HEK293 (cell line): Measurements from ENCODE around the gene HNRNPUL2.

ENCODE experiments used
- CTCF ChIA-PET: fragments of 350-600 bp; formaldehyde crosslinking; extraction: SDS; loops from one replicate; lab custom pipeline; 2021; ENCODE audit warnings: antibody characterized with exemption; lab: Yijun Ruan, JAX
- POLR2A ChIA-PET: fragments of 300-600 bp; formaldehyde crosslinking; extraction: SDS; loops from one replicate; lab custom pipeline; 2020; ENCODE audit warnings: antibody characterized with exemption, inconsistent platforms; lab: Yijun Ruan, JAX
- H3K27ac ChIP-seq: fragments of 200-500 bp; sonication (Bioruptor generic); 2 replicates; pipeline ENCODE4 v1.5.1; 2014; ENCODE audit warnings: low read depth, low read length, control low read depth, inconsistent platforms; ENCODE audit errors: extremely low read depth
- H3K36me3 ChIP-seq, 2 experiments: fragments of 200-500 bp in 1 of 2; sonication (Bioruptor generic) in 1 of 2; 1 replicate in 1 of 2; 2 replicates in 1 of 2; pipeline ENCODE4 v1.5.1; 2014 to 2017; ENCODE audit warnings: inconsistent platforms in 2 of 2, low read length in 2 of 2; ENCODE audit not compliant: control insufficient read depth in 2 of 2, insufficient read depth in 1 of 2
- H3K4me1 ChIP-seq: fragments of 200-500 bp; sonication (Bioruptor generic); 2 replicates; pipeline ENCODE4 v1.5.1; 2014; ENCODE audit warnings: mild to moderate bottlenecking, low read length, inconsistent platforms; ENCODE audit not compliant: control insufficient read depth, insufficient read depth
- H3K4me3 ChIP-seq: 2 replicates; pipeline ENCODE4 v1.5.1; 2011; ENCODE audit warnings: low read depth, mild to moderate bottlenecking, control low read depth, low read length, moderate library complexity
- H3K9me3 ChIP-seq: fragments of 200-500 bp; sonication (Bioruptor generic); 2 replicates; pipeline ENCODE4 v1.5.1; 2014; ENCODE audit warnings: low read depth, low read length, inconsistent platforms; ENCODE audit not compliant: control insufficient read depth, insufficient read depth
- AEBP2 ChIP-seq: fragments of 450-650 bp; formaldehyde crosslinking; IDR thresholded peaks from 2 replicates; pipeline ENCODE4 v1.5.1; 2016; ENCODE audit warnings: missing biosample characterization, missing genetic modification characterization, borderline replicate concordance
- HOXA7 ChIP-seq: sonication (generic); formaldehyde crosslinking; IDR thresholded peaks from 2 replicates; pipeline ENCODE4 v1.8.1; 2022; ENCODE audit warnings: missing genetic modification reagents, borderline replicate concordance
- KLF16 ChIP-seq: fragments of 450-650 bp; formaldehyde crosslinking; IDR thresholded peaks from 2 replicates; pipeline ENCODE4 v1.5.1; 2017; ENCODE audit warnings: missing biosample characterization, missing genetic modification characterization
- OSR2 ChIP-seq: fragments of 450-650 bp; formaldehyde crosslinking; IDR thresholded peaks from 2 replicates; pipeline ENCODE4 v1.5.1; 2016; ENCODE audit warnings: missing biosample characterization, missing genetic modification characterization
- PATZ1 ChIP-seq: fragments of 450-650 bp; formaldehyde crosslinking; IDR thresholded peaks from 2 replicates; pipeline ENCODE4 v1.5.1; 2016; ENCODE audit warnings: missing biosample characterization, missing genetic modification characterization
- PRDM10 ChIP-seq: fragments of 450-650 bp; formaldehyde crosslinking; IDR thresholded peaks from 2 replicates; pipeline ENCODE4 v1.5.1; 2016; ENCODE audit warnings: missing biosample characterization, missing genetic modification characterization
- SCRT1 ChIP-seq: fragments of 450-650 bp; formaldehyde crosslinking; IDR thresholded peaks from 2 replicates; pipeline ENCODE4 v1.5.1; 2016; ENCODE audit warnings: missing biosample characterization, missing genetic modification characterization, borderline replicate concordance
- ZBTB11 ChIP-seq: fragments of 450-650 bp; formaldehyde crosslinking; conservative IDR thresholded peaks from 2 replicates; pipeline ENCODE4 v1.5.1; 2016; ENCODE audit warnings: low read depth, missing biosample characterization, missing genetic modification characterization
- ZFP37 ChIP-seq: fragments of 450-650 bp; formaldehyde crosslinking; IDR thresholded peaks from 2 replicates; pipeline ENCODE4 v1.5.1; 2016; ENCODE audit warnings: missing biosample characterization, missing genetic modification characterization
- ZIC2 ChIP-seq: fragments of 450-650 bp; formaldehyde crosslinking; IDR thresholded peaks from 2 replicates; pipeline ENCODE4 v1.5.1; 2016; ENCODE audit warnings: missing biosample characterization, missing genetic modification characterization
- ZNF16 ChIP-seq: fragments of 450-650 bp; formaldehyde crosslinking; IDR thresholded peaks from 2 replicates; pipeline ENCODE4 v1.5.1; 2016; ENCODE audit warnings: low read depth, missing biosample characterization, missing genetic modification characterization
- ZNF175 ChIP-seq: fragments of 450-650 bp; formaldehyde crosslinking; IDR thresholded peaks from 2 replicates; pipeline ENCODE4 v1.5.1; 2016; ENCODE audit warnings: missing biosample characterization, missing genetic modification characterization
- ZNF184 ChIP-seq: fragments of 450-650 bp; IDR thresholded peaks from 2 replicates; pipeline ENCODE4 v1.5.1; 2018; ENCODE audit warnings: missing biosample characterization, mild to moderate bottlenecking, missing genetic modification characterization
- ZNF239 ChIP-seq: fragments of 450-650 bp; formaldehyde crosslinking; IDR thresholded peaks from 2 replicates; pipeline ENCODE4 v1.5.1; 2016; ENCODE audit warnings: missing biosample characterization, missing genetic modification characterization
- ZNF266 ChIP-seq: fragments of 450-650 bp; formaldehyde crosslinking; IDR thresholded peaks from 2 replicates; pipeline ENCODE4 v1.5.1; 2016; ENCODE audit warnings: missing biosample characterization, missing genetic modification characterization, low read depth
- ZNF280D ChIP-seq: fragments of 450-650 bp; formaldehyde crosslinking; IDR thresholded peaks from 2 replicates; pipeline ENCODE4 v1.5.1; 2016; ENCODE audit warnings: missing biosample characterization, missing genetic modification characterization
- ZNF394 ChIP-seq: fragments of 450-650 bp; formaldehyde crosslinking; IDR thresholded peaks from 2 replicates; pipeline ENCODE4 v1.5.1; 2016; ENCODE audit warnings: missing biosample characterization, missing genetic modification characterization, mild to moderate bottlenecking, moderate library complexity, borderline replicate concordance
- ZNF433 ChIP-seq: fragments of 450-650 bp; formaldehyde crosslinking; IDR thresholded peaks from 2 replicates; pipeline ENCODE4 v1.5.1; 2016; ENCODE audit warnings: missing biosample characterization, missing genetic modification characterization, low read depth
- ZNF48 ChIP-seq: fragments of 450-650 bp; formaldehyde crosslinking; IDR thresholded peaks from 2 replicates; pipeline ENCODE4 v1.5.1; 2016; ENCODE audit warnings: missing biosample characterization, missing genetic modification characterization
- ZNF555 ChIP-seq: fragments of 450-650 bp; formaldehyde crosslinking; conservative IDR thresholded peaks from 2 replicates; pipeline ENCODE4 v1.5.1; 2017; ENCODE audit warnings: missing biosample characterization, mild to moderate bottlenecking, missing genetic modification characterization, inconsistent platforms
- ZNF585B ChIP-seq: fragments of 450-650 bp; formaldehyde crosslinking; IDR thresholded peaks from 2 replicates; pipeline ENCODE4 v1.5.1; 2016; ENCODE audit warnings: missing biosample characterization, missing genetic modification characterization
- ZNF610 ChIP-seq: fragments of 450-650 bp; formaldehyde crosslinking; IDR thresholded peaks from 2 replicates; pipeline ENCODE4 v1.5.1; 2016; ENCODE audit warnings: missing biosample characterization, missing genetic modification characterization, borderline replicate concordance
- ZNF791 ChIP-seq: fragments of 450-650 bp; formaldehyde crosslinking; IDR thresholded peaks from 2 replicates; pipeline ENCODE4 v1.5.1; 2016; ENCODE audit warnings: missing biosample characterization, missing genetic modification characterization

Gene HNRNPUL2

GRCh38 chr11:62727165-62727871 lies at the start of gene HNRNPUL2:
Gene HNRNPUL2 (minus strand): TSS chr11:62727457. CDS start chr11:62727156, 301 bp downstream.
- H3K27ac ChIP-seq, result peak within 1 kb of the TSS; percentile 98
- peaks cover 4% of the 10 kb centered on the region; the same call in 1 of the 2 replicates for H3K4me1 ChIP-seq
- CTCF ChIA-PET, result interaction anchor here (0.5 to 1.0 kb wide), 6 partner anchors 26 to 366 kb away, joined by 3 to 6 read pairs (median 4); partner anchors contain the start of genes C11orf98, CSKMT and ZBTB3
- peaks cover 12 to 50% of the 10 kb centered on the region in 2 experiments; a peak in 2 of 3 replicates for H3K36me3 ChIP-seq
- peak within 1 kb of the TSS; percentile 93 for H3K4me3 ChIP-seq
- no peaks in the 10 kb centered on the region for H3K9me3 ChIP-seq
- POLR2A ChIA-PET, result interaction anchor here (0.5 to 10.0 kb wide), 42 partner anchors 9 to 163 kb away, joined by 3 to 137 read pairs (median 5); partner anchors contain the start of genes BSCL2, C11orf98, CSKMT and EEF1G
- TF ChIP-seq ZNF175 (tag by site-specific recombination), result no peak
- TF ChIP-seq AEBP2 (tag by site-specific recombination), result no peak
- TF ChIP-seq ZIC2 (tag by site-specific recombination), result peak; percentile 85
- TF ChIP-seq KLF16 (tag by site-specific recombination), result no peak; the same call in 1 of the 2 replicates
- no peak for TF ChIP-seq ZNF48 (tag by site-specific recombination)
- no peak for TF ChIP-seq ZNF791
- no peak for TF ChIP-seq ZFP37 (tag by site-specific recombination)
- TF ChIP-seq PATZ1 (tag by site-specific recombination), result peak; percentile 78
- TF ChIP-seq ZNF280D (tag by site-specific recombination), result no peak
- 0 out of 2 replicates have a peak, but pooled peaks have one; percentile 13 for TF ChIP-seq ZNF184 (tag by site-specific recombination)
- no peak for TF ChIP-seq ZNF266 (tag by site-specific recombination)
- TF ChIP-seq ZNF433 (tag by site-specific recombination), result no peak
- peak; percentile 58; the same call in 1 of the 2 replicates for TF ChIP-seq ZNF610
- no peak for TF ChIP-seq HOXA7 (CRISPR knock-in tag)
- TF ChIP-seq ZNF585B (tag by site-specific recombination), result no peak
- TF ChIP-seq PRDM10 (tag by site-specific recombination), result no peak
- TF ChIP-seq ZBTB11, result peak; percentile 65
- no peak; the same call in 1 of the 2 replicates for TF ChIP-seq OSR2 (tag by site-specific recombination)
- TF ChIP-seq ZNF394 (tag by site-specific recombination), result no peak
- TF ChIP-seq ZNF239, result no peak
- TF ChIP-seq ZNF555, result no peak
- TF ChIP-seq SCRT1 (tag by site-specific recombination), result no peak
- TF ChIP-seq ZNF16 (tag by site-specific recombination), result no peak
